GM08714 (cell line): ENCODE measurements around the gene KRT17.

Source experiments
- H3K4me3 ChIP-seq: fragments of 200-500 bp; sonication (Bioruptor generic); 2 replicates; pipeline ENCODE4 v1.5.1; 2014; ENCODE audit warnings: mild to moderate bottlenecking, low read length, inconsistent platforms
- ZNF274 ChIP-seq: IDR thresholded peaks from 2 replicates; pipeline ENCODE4 v1.6.1; 2012; ENCODE audit warnings: mild to moderate bottlenecking, low read depth, low read length

The KRT17 gene

GRCh38 chr17:41658846-41659245 lies 34.5 kb upstream of the KRT17 start:
- TF ChIP-seq ZNF274: no peak
- no peak overlapping the region for H3K4me3 ChIP-seq

GRCh38 chr17:41657936-41658335 lies 33.6 kb upstream of the KRT17 start:
- H3K4me3 ChIP-seq: no peak overlapping the region
- TF ChIP-seq ZNF274: no peak

- TF ChIP-seq ZNF274: no peak
- no peak overlapping the region for H3K4me3 ChIP-seq
Measured at GRCh38 chr17:41657176-41657754, 32.9 kb upstream of the KRT17 start.

DNA sequence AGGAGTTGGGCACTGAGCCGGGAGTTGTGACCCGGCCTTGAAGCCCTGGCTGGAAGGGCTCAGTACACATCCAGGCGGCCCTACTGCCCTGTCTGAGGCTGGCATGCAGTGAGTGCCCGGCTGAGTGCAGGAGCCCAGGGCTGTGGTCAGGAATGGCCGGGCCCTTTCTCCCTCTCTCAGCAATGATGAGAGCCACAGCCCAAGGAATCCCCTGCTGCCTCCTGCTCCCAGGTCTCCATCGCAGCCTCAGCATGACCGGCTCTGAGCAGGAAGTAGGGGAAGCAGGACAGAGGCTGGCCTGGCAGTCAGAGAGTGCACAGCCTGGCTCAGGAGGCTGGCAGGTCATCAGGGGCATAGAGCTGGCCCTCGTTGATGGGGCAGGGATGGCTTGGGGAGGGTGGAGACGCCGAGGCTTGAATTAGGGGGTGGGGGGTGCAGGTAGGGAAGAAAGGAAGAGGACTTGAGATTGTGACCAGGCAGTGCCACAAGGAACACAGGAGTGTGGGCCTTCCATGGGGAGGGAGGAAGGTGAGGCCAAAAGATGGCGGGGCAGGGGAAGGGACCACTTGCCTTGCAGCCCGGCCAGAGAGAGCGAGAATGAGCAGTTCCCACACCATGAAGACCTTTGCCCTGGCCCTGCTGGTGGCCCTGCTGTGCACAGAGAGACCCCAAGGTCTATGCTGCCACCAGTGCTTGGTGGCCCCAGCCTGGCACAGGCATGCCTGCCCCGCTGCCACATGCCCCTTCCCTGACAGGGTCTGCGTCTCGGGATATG lies 32.1 kb upstream of the KRT17 start:
- TF ChIP-seq ZNF274: no peak
- no peak overlapping the region for H3K4me3 ChIP-seq

DNA sequence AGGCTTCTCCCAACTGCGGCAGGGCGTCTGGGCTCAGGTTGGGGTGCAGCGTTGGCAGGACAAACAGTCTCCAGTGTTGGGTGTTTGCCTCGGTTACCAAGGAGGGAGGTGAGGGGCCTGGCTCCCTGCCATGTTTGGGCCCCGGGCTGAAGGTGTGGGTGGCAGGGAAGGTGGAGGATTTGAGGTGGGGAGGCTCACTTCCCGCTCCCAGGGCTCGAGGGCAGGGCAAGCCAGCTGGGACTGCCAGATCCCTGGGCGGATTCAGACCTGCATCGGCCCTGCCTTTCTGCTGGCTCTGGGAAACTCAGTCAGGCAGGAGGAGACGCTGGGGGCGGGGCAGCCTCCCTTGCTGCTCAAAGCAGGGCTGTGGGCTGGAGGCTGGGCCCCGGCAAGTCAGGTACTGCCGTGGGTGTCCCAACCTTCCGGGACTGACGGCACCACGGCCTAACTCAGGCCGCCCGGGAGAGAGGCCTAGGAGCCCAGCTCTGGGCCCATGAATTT lies 31.3 kb upstream of the KRT17 start:
- TF ChIP-seq ZNF274: no peak
- H3K4me3 ChIP-seq: no peak overlapping the region

GRCh38 chr17:41654678-41655607 lies 30.6 kb upstream of the KRT17 start:
- no peak overlapping the region for H3K4me3 ChIP-seq
- no peak for TF ChIP-seq ZNF274

- no peak for TF ChIP-seq ZNF274
- no peak overlapping the region for H3K4me3 ChIP-seq
Measured at GRCh38 chr17:41653892-41654677, 29.7 kb upstream of the KRT17 start.

GRCh38 chr17:41653421-41653820 lies 29.0 kb upstream of the KRT17 start:
- no peak for TF ChIP-seq ZNF274

DNA sequence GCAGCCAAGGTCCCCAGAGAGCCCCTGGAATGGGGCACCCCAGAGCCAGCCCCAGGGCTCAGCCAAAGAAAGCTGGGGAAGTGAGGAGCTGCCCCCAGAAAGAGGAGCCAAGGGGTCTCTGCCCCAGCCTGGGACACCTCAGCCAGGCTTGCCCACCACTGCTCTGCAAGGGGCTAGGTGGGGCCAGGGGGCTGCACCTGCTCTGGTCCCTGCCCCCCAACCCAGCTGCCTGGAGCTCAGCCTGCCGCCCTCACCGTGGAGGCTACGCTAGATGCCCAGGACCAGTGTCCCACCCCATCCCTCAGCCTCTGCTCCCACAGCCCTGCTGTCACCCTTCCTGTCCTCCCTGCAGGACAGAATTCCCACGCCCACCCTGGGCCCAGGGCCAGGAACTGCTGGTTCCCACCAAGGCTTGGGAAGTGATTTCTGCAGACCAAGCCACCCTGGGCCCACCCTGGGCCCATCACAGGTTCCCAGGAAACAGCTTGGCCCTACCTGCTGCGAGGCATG lies 28.1 kb upstream of the KRT17 start:
- no peak overlapping the region for H3K4me3 ChIP-seq
- no peak for TF ChIP-seq ZNF274

More at GRCh38 chr17:41653421-41653820, 29.0 kb upstream of the KRT17 start:
- no peak overlapping the region for H3K4me3 ChIP-seq

DNA sequence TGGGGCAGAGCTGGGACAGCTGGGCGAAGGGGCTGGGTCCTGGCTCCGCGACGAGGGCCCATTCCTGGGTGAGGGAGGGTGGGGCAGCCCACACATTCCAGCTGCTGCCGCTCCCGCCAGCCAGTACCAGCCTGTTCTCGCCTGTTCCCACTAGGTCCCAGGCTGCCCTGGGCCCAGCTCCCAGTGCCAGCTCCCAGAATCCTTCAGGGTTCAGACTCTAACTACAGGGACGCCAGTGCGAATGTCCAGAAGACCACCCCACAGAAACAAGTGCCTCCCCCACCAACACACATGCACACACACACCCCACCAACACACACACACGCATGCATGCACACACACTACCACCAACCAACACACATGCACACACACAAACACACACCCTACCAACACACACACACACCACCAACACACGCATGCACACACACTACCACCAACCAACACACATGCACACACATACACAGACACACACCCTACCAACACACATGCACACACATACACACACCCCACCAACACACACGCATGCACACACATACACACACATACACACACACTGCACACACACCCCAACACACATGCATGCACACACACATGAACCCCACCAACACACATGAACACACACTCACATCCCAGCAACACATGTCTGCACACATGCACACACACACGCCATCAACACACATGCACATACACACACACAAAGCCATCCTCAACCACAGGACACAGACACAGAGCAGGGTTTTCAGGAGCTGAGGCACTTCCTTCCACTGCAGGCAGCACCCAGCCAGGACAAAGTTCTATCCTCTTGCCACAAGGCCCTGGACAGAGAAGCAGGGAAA lies 27.5 kb upstream of the KRT17 start:
- no peak for TF ChIP-seq ZNF274
- H3K4me3 ChIP-seq: no peak overlapping the region

DNA sequence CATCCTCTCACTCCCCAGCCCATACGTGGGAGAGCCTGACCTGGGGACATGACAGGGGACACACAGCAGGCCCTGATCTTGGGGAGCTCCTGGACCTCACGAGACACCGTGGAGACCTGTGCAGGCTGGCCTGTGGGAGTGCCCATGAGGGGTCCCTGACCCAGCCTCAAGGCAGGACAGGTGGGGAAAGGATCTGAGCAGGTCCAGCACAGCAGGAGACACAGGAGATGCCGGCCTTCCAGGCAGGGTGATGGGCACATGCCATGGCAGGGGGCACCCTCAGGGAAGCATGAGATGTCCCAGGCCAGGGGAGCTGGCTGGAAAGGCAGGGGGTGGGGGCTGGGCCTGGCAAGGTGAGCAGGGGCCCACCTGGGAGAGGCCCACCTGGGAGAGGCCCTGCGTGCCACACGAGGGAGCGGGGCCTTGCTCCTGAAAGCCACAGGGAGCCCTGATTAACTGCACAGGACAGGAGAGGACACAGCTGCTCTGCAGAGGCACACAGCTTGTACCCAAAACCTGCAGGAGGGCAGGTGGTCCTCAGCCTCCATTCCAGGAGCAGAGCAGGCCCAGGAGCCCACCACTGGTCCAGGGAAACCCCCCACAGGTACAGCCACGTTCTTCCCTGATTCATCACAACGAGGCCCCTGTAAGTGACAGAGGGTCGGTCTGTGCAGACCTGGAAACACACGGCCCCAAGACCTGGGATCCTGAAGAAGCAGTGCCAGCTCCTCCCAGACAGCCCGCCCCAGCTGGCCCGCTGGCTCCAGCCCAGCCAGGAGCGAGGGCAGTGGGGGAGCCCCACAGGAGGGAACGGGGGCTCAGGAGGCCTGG lies 26.6 kb upstream of the KRT17 start:
- TF ChIP-seq ZNF274: no peak
- no peak overlapping the region for H3K4me3 ChIP-seq
